ENCODE results near the gene TM7SF2.
A peak's percentile ranks its signal among the peaks of the same experiment; 100 is the strongest.

GRCh38 chr11:65112546-65113360 lies 1.1 kb downstream of the TM7SF2 start:
- peak; percentile 74 for TF ChIP-seq CTCF (conservative IDR thresholded peaks at IDR 0.05; ENCODE audit: low read length)
- TF ChIP-seq EZH2phosphoT487 (IDR thresholded peaks at IDR 0.05; ENCODE audit: borderline replicate concordance) = no peak
